ENCODE data around the gene OR5M8. TPM values are rescaled to one million over a fixed set of nuclear protein-coding genes. Genes with fewer than 3 reads are reported as not detected.

OR5M8 gene
- total RNA-seq, 1 donor from 2014 or later = not detected

DNA sequence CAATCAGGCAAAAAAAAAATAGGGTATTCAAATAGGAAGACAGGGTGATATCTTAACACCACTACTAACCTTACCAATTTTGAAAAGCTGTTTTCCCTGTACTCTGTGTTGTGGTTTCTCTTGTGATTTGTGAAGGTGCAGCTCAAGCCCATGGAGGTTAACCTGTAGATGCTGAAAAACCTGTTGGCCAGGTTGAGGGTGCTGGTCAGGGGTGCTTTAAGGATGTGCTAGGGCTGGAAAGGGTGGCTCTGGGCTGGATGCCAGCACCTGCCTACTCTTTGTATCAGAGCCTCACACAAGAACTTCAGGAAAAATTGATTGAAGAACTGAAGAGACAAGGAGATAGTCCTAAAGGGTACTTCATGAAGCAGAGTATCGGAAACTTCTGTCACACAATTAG is 18.3 kb upstream of the OR5M8 start:
- Mint-ChIP-seq H3K36me3 (ENCODE audit: unreplicated experiment) (no peaks in the 10 kb centered on the region), H3K27ac (ENCODE audit: unreplicated experiment) (no peak overlapping the region), H3K4me3 (ENCODE audit: unreplicated experiment) (no peak overlapping the region), H3K27me3 (ENCODE audit: unreplicated experiment) (no peaks in the 10 kb centered on the region), H3K9me3 (ENCODE audit: unreplicated experiment) (peaks cover 1% of the 10 kb centered on the region), H3K4me1 (ENCODE audit: low read depth, unreplicated experiment) (no peaks in the 10 kb centered on the region)
- TF ChIP-seq, protein P1, sequence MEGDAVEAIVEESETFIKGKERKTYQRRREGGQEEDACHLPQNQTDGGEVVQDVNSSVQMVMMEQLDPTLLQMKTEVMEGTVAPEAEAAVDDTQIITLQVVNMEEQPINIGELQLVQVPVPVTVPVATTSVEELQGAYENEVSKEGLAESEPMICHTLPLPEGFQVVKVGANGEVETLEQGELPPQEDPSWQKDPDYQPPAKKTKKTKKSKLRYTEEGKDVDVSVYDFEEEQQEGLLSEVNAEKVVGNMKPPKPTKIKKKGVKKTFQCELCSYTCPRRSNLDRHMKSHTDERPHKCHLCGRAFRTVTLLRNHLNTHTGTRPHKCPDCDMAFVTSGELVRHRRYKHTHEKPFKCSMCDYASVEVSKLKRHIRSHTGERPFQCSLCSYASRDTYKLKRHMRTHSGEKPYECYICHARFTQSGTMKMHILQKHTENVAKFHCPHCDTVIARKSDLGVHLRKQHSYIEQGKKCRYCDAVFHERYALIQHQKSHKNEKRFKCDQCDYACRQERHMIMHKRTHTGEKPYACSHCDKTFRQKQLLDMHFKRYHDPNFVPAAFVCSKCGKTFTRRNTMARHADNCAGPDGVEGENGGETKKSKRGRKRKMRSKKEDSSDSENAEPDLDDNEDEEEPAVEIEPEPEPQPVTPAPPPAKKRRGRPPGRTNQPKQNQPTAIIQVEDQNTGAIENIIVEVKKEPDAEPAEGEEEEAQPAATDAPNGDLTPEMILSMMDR (IDR thresholded peaks at IDR 0.05; ENCODE audit: partially characterized antibody, unreplicated experiment) = no peak
- DNase-seq = no peak

DNA sequence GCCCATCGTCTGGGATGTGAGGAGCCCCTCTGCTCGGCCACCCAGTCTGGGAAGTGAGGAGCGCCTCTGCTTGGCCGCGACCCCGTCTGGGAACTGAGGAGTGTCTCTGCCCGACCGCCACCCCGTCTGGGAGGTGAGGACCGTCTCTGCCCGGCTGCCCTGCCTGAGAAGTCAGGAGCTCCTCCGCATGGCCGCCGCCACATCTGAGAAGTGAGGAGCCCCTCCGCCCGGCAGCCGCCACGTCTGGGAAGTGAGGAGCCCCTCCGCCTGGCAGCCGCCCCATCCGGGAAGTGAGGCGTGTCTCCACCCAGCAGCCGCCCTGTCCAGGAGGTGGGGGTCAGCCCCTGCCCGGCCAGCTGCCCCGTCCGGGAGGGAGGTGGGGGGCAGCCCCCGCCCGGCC is 5.8 kb upstream of the OR5M8 start:
- H3K27me3 Mint-ChIP-seq (ENCODE audit: unreplicated experiment) = no peaks in the 10 kb centered on the region
- peak; percentile 18 for DNase-seq
- no peaks in the 10 kb centered on the region for H3K36me3 Mint-ChIP-seq (ENCODE audit: unreplicated experiment)
- TF ChIP-seq, protein P1 (IDR thresholded peaks at IDR 0.05; ENCODE audit: partially characterized antibody, unreplicated experiment) = no peak
- H3K27ac Mint-ChIP-seq (ENCODE audit: unreplicated experiment) = no peak overlapping the region
- peaks cover 4% of the 10 kb centered on the region for H3K9me3 Mint-ChIP-seq (ENCODE audit: unreplicated experiment)
- H3K4me1 Mint-ChIP-seq (ENCODE audit: low read depth, unreplicated experiment) = no peaks in the 10 kb centered on the region
- no peak overlapping the region for H3K4me3 Mint-ChIP-seq (ENCODE audit: unreplicated experiment)

DNA sequence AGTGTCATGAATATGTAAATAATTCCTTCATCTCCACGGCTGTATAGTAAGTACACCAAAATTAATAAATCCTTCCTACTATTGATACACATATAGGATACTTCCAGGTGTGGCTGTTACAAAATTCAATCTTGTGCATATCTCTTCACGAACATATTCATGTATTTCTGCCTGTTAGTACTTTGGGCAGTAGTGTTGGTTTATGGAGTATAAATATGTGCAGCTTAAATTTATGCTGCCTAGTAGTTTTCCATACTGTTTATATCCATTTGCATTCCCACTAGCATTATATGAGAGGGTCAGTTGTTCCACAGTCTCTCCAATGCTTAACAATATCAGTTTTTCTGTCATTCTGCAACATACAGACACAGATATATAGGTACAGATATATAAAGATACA is 3.9 kb upstream of the OR5M8 start:
- Mint-ChIP-seq H3K9me3 (ENCODE audit: unreplicated experiment) (peaks cover 4% of the 10 kb centered on the region), H3K4me1 (ENCODE audit: low read depth, unreplicated experiment) (no peaks in the 10 kb centered on the region), H3K36me3 (ENCODE audit: unreplicated experiment) (no peaks in the 10 kb centered on the region), H3K27ac (ENCODE audit: unreplicated experiment) (no peak overlapping the region), H3K27me3 (ENCODE audit: unreplicated experiment) (peaks cover 1% of the 10 kb centered on the region), H3K4me3 (ENCODE audit: unreplicated experiment) (no peak overlapping the region)
- DNase-seq = no peak
- TF ChIP-seq, protein P1 (IDR thresholded peaks at IDR 0.05; ENCODE audit: partially characterized antibody, unreplicated experiment) = no peak

DNA sequence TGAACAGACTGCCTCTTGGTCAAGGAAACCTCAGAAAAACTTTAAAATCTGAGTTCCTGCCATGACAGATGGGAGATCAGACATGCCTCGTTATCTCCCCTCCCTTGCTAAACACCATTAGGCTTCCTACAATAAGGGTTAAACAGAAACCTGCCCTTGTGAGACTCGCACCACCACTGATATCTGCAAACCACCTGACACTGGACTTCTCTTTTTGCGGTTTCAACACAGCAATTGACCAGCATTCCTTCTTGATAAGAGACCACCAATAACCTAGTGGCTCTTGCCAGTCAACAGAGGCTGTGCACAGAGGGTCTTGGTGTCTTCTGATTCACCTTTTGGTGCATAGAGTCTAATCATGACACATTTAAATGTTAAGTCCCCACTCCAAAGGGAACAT is 4.4 kb downstream of the OR5M8 start:
- no peak for DNase-seq
- Mint-ChIP-seq H3K27ac (ENCODE audit: unreplicated experiment) (no peak overlapping the region), H3K4me1 (ENCODE audit: low read depth, unreplicated experiment) (peaks cover 5% of the 10 kb centered on the region), H3K27me3 (ENCODE audit: unreplicated experiment) (peaks cover 1% of the 10 kb centered on the region), H3K36me3 (ENCODE audit: unreplicated experiment) (no peaks in the 10 kb centered on the region), H3K9me3 (ENCODE audit: unreplicated experiment) (peaks cover 2% of the 10 kb centered on the region), H3K4me3 (ENCODE audit: unreplicated experiment) (no peak overlapping the region)
- TF ChIP-seq, protein P1 (IDR thresholded peaks at IDR 0.05; ENCODE audit: partially characterized antibody, unreplicated experiment) = no peak

DNA sequence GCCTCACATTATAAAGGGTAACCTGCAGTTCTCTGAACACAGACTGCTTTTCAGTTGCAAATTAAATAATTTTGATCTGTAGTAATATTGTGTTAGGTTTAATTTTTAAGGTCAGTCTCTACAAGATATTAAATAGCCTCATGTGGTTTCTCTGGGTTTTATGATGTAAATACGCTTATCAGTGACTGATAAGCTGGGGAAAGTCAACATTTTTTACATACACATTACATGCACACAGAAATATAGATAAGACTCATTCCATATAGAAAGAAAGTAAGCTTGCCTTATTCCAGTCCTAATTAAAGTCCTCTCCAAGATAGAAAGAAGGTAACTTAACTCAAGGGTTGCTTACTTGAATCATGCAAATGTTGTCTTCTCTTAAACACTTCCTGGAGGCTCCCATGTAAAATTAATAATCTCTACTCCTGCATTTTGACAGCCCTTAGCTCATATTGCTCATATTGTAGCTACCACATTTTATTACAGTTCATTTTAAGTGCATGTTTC is 16.4 kb downstream of the OR5M8 start:
- H3K27ac Mint-ChIP-seq (ENCODE audit: unreplicated experiment) = no peak overlapping the region
- TF ChIP-seq, protein P1 (IDR thresholded peaks at IDR 0.05; ENCODE audit: partially characterized antibody, unreplicated experiment) = no peak
- no peaks in the 10 kb centered on the region for H3K9me3 Mint-ChIP-seq (ENCODE audit: unreplicated experiment)
- H3K36me3 Mint-ChIP-seq (ENCODE audit: unreplicated experiment) = no peaks in the 10 kb centered on the region
- DNase-seq = no peak
- H3K4me1 Mint-ChIP-seq (ENCODE audit: low read depth, unreplicated experiment) = peaks cover 1% of the 10 kb centered on the region
- no peak overlapping the region for H3K4me3 Mint-ChIP-seq (ENCODE audit: unreplicated experiment)
- H3K27me3 Mint-ChIP-seq (ENCODE audit: unreplicated experiment) = no peaks in the 10 kb centered on the region

All from glutamatergic neuron (in vitro differentiated cells).